ENCODE results near the gene RGS12. TPM values are rescaled to one million over a fixed set of nuclear protein-coding genes. Genes with fewer than 3 reads are reported as not detected.

The RGS12 gene
- total and polyA plus RNA-seq, 2 of the 8 experiments (the other 6 are each of a cell fraction or from before 2014, with no cell fraction given), result 6.0 to 16.4 TPM

GRCh38 chr4:3301450-3302172 is 8.8 kb downstream of the RGS12 start:
- 87% methylated on average over 14 of the region's 15 CpGs; no CpG with 5 or more reads in 1 of the 2 experiments for WGBS, 2 experiments (ENCODE audit: extremely low coverage in 1 of 2, insufficient coverage in 1 of 2, insufficient read length in 1 of 2, insufficient replicate concordance in 2 of 2, low coverage in 1 of 2, low lambda C conversion rate in 2 of 2, missing lambda C conversion rate in 1 of 2)
- H2AFZ ChIP-seq (ENCODE audit: low read length), result no peak overlapping the region
- no peak overlapping the region for H3K4ac ChIP-seq (replicated peaks; ENCODE audit: insufficient read length, low read depth, low read length)
- no peak overlapping the region for H2BK120ac ChIP-seq (replicated peaks; ENCODE audit: low read depth, low read length)
- ChIA-PET CTCF (ENCODE audit: partially characterized antibody) (interaction anchor here (1.4 to 2.0 kb wide), 3 partner anchors 15 to 17 kb away, joined by 4 to 13 read pairs (median 6); no protein-coding TSS in a partner anchor), POLR2A (ENCODE audit: partially characterized antibody) (interaction anchor here (3.4 kb wide), 1 partner anchor 7 kb away, joined by 16 read pairs; no protein-coding TSS in a partner anchor)
- H2BK15ac ChIP-seq (ENCODE audit: low read length), result no peak overlapping the region
- peaks cover 12% of the 10 kb centered on the region for H3K79me1 ChIP-seq (ENCODE audit: low read depth, low read length)
- no peaks in the 10 kb centered on the region; a peak in 1 of 4 replicates for H3K79me2 ChIP-seq (ENCODE audit: control insufficient read depth in 1 of 2, insufficient read depth in 2 of 2, low read length in 2 of 2)
- H3K36me3 ChIP-seq (ENCODE audit: control insufficient read depth in 2 of 4, insufficient read depth in 4 of 4, low read length in 3 of 4), result no peaks in the 10 kb centered on the region
- no peaks in the 10 kb centered on the region for H3K23me2 ChIP-seq (ENCODE audit: low read depth, low read length)
- no peak overlapping the region for H3K9ac ChIP-seq (replicated peaks in 1 of 4; ENCODE audit: extremely low read depth in 1 of 4, low read depth in 3 of 4, low read length in 3 of 4)
- no peak overlapping the region for H4K5ac ChIP-seq (ENCODE audit: insufficient read length, low read depth, low read length)
- H3K27me3 ChIP-seq (replicated peaks in 1 of 4; ENCODE audit: control insufficient read depth in 3 of 4, extremely low read depth in 1 of 4, insufficient read depth in 3 of 4, low read length in 3 of 4), result no peaks in the 10 kb centered on the region
- H4K91ac ChIP-seq (replicated peaks; ENCODE audit: insufficient read length, low read length), result no peak overlapping the region
- DNase-seq (ENCODE audit: low read depth in 1 of 2, low spot score in 2 of 2) (no peak), FAIRE-seq (no peak)
- H3K4me3 ChIP-seq (ENCODE audit: extremely low read depth in 1 of 4, insufficient read depth in 2 of 4, low read depth in 3 of 4, low read length in 4 of 4), result no peak overlapping the region
- no peak overlapping the region for H2AK5ac ChIP-seq (ENCODE audit: low read depth, low read length)
- no peak overlapping the region for H2BK12ac ChIP-seq (ENCODE audit: low read depth, low read length)
- TF ChIP-seq SRF (IDR thresholded peaks at IDR 0.05; ENCODE audit: low read depth, low read length), result no peak
- TF ChIP-seq CBX8 (IDR thresholded peaks at IDR 0.05; ENCODE audit: borderline replicate concordance, low read depth, low read length), result no peak
- TF ChIP-seq BCL11A (IDR thresholded peaks at IDR 0.05; ENCODE audit: low read depth in 2 of 2, low read length in 2 of 2), result no peak
- TF ChIP-seq TAF1 (IDR thresholded peaks at IDR 0.05; ENCODE audit: low read depth, low read length), result no peak
- no peak overlapping the region for H3K56ac ChIP-seq (replicated peaks; ENCODE audit: insufficient read length, low read depth, low read length)
- no peak overlapping the region for H3K27ac ChIP-seq (ENCODE audit: low read depth, low read length)
- peaks cover 2 to 18% of the 10 kb centered on the region in 2 experiments for H4K20me1 ChIP-seq (replicated peaks in 1 of 2; ENCODE audit: control insufficient read depth in 1 of 2, insufficient read depth in 2 of 2, low read length in 2 of 2)
- H2BK5ac ChIP-seq (ENCODE audit: low read depth, low read length), result no peak overlapping the region
- H3K4me2 ChIP-seq (ENCODE audit: insufficient read depth in 1 of 2, low read depth in 2 of 2, low read length in 2 of 2), result no peak overlapping the region
- H3K9me3 ChIP-seq (ENCODE audit: insufficient read depth in 2 of 2, low read depth in 1 of 2, low read length in 1 of 2), result no peaks in the 10 kb centered on the region
- no peak overlapping the region for H3K18ac ChIP-seq (ENCODE audit: extremely low read depth, low read length)
- H3K14ac ChIP-seq (ENCODE audit: insufficient read length), result no peak overlapping the region
- H3K23ac ChIP-seq (ENCODE audit: insufficient read length), result no peak overlapping the region
- no peak overlapping the region for H4K8ac ChIP-seq (ENCODE audit: extremely low read depth, insufficient read depth, low read length)
- no peak overlapping the region for H2BK20ac ChIP-seq (ENCODE audit: low read length)
- peaks cover 0 to 18% (median 6%) of the 10 kb centered on the region in 4 experiments; a peak in 4 of 7 replicates for H3K4me1 ChIP-seq (replicated peaks in 1 of 4; ENCODE audit: control insufficient read depth in 3 of 4, insufficient read depth in 4 of 4, low read length in 3 of 4)

Data from H1 (cell line).